SK-N-MC (cell line): ENCODE results near the gene BMS1.
"Not testable (repeated sequence)": the region's sequence is repeated elsewhere in the genome, so short reads cannot be mapped to it uniquely, and the experiment has no call there.

ENCODE experiments used
- EZH2 ChIP-seq: fragments of 200-600 bp; sonication (generic); IDR thresholded peaks from one replicate; pipeline ENCODE4 v1.6.1; 2017; ENCODE audit warnings: antibody characterized with exemption
- POLR2AphosphoS5 ChIP-seq: IDR thresholded peaks from 2 replicates; pipeline ENCODE4 v1.6.1; 2012; ENCODE audit warnings: mild to moderate bottlenecking, low read depth, low read length, borderline replicate concordance

GRCh38 chr10:42847261-42847660 is 64.7 kb downstream of the BMS1 start:
- TF ChIP-seq POLR2AphosphoS5, EZH2: not testable (repeated sequence)
